Measurements from ENCODE around the gene PPCS.

DNA sequence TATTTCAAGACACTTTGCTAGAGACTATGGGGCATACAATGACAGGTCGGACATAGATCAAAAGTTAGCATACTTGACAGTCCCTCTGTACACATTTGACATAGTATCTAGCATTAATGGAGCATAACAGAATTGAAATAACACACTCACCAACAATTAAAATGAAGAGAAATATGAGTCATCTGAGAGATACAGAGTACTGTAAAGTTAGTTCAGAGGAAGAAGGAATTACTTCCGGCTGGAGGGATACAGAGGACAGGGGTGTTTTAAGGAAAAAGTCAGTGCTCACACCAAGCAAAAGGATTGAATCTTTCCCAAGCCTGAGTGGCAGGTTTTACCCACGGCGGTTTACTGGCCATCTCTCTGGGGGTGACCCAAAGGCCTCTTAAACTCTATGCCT lies 3.0 kb upstream of the PPCS start:
- TF ChIP-seq CTCF (IDR thresholded peaks at IDR 0.05; ENCODE audit: poor library complexity) (no peak), EZH2 (IDR thresholded peaks at IDR 0.05; ENCODE audit: borderline replicate concordance) (no peak), EZH2phosphoT487 (IDR thresholded peaks at IDR 0.05; ENCODE audit: low read depth, severe bottlenecking, unreplicated experiment) (no peak)

All from hepatocyte (in vitro differentiated cells).